CMK (cell line): ENCODE measurements around the gene LDB2.
"Not testable (repeated sequence)": the region's sequence is repeated elsewhere in the genome, so short reads cannot be mapped to it uniquely, and the experiment has no call there.

Source experiments
- DNase-seq: peaks from one replicate; pipeline ENCODE4 v3.0.0-alpha.2; 2010; ENCODE audit warnings: low read depth

LDB2 gene

GRCh38 chr4:16596267-16596666, 302.2 kb downstream of the LDB2 start:
- DNase-seq, result no peak

- DNase-seq, result no peak
Observed at GRCh38 chr4:16594128-16594527, 304.3 kb downstream of the LDB2 start.

GRCh38 chr4:16593386-16593785, 305.1 kb downstream of the LDB2 start:
- DNase-seq, result no peak

- DNase-seq, result no peak
Observed at GRCh38 chr4:16591272-16591826, 307.1 kb downstream of the LDB2 start.

- DNase-seq, result no peak
Observed at GRCh38 chr4:16590797-16591196, 307.6 kb downstream of the LDB2 start.

GRCh38 chr4:16588651-16589050, 309.8 kb downstream of the LDB2 start:
- DNase-seq, result no peak

GRCh38 chr4:16588149-16588548, 310.3 kb downstream of the LDB2 start:
- DNase-seq, result no peak

- DNase-seq, result no peak
Observed at GRCh38 chr4:16585053-16585452, 313.4 kb downstream of the LDB2 start.

- no peak for DNase-seq
Observed at GRCh38 chr4:16583764-16584163, 314.7 kb downstream of the LDB2 start.

- no peak for DNase-seq
Observed at GRCh38 chr4:16582526-16582925, 315.9 kb downstream of the LDB2 start.

GRCh38 chr4:16582036-16582435, 316.4 kb downstream of the LDB2 start:
- DNase-seq, result no peak

- DNase-seq, result no peak
Observed at GRCh38 chr4:16581117-16581516, 317.3 kb downstream of the LDB2 start.

GRCh38 chr4:16580514-16580913, 317.9 kb downstream of the LDB2 start:
- DNase-seq, result no peak

GRCh38 chr4:16579866-16580265, 318.6 kb downstream of the LDB2 start:
- no peak for DNase-seq

GRCh38 chr4:16577177-16577576, 321.3 kb downstream of the LDB2 start:
- DNase-seq, result no peak

GRCh38 chr4:16574981-16575380, 323.5 kb downstream of the LDB2 start:
- no peak for DNase-seq

- no peak for DNase-seq
Observed at GRCh38 chr4:16573739-16574138, 324.7 kb downstream of the LDB2 start.

- DNase-seq, result no peak
Observed at GRCh38 chr4:16573206-16573605, 325.2 kb downstream of the LDB2 start.

GRCh38 chr4:16572631-16573030, 325.8 kb downstream of the LDB2 start:
- DNase-seq, result no peak

- DNase-seq, result no peak
Observed at GRCh38 chr4:16572161-16572560, 326.3 kb downstream of the LDB2 start.

- DNase-seq, result no peak
Observed at GRCh38 chr4:16569790-16570189, 328.7 kb downstream of the LDB2 start.

GRCh38 chr4:16557316-16557715, 341.1 kb downstream of the LDB2 start:
- DNase-seq, result not testable (repeated sequence)

GRCh38 chr4:16555156-16555555, 343.3 kb downstream of the LDB2 start:
- no peak for DNase-seq

GRCh38 chr4:16550531-16550930, 347.9 kb downstream of the LDB2 start:
- no peak for DNase-seq

GRCh38 chr4:16545656-16546055, 352.8 kb downstream of the LDB2 start:
- no peak for DNase-seq
